Spleen (tissue), 7 donors: ENCODE measurements around the gene CKAP2L.

Source experiments
- CTCF ChIP-seq, 11 experiments: fragments of 200-600 bp in 7 of 11; fragments of 450-650 bp in 4 of 11; sonication (generic) in 4 of 11; IDR thresholded peaks in 8 of 11; conservative IDR thresholded peaks in 3 of 11; 1 replicate in 7 of 11; 2 replicates in 4 of 11; pipeline versions ENCODE4 v1.4.0 to v1.8.0; 2016 to 2021; ENCODE audit warnings: antibody characterized with exemption in 11 of 11, inconsistent platforms in 4 of 11, mild to moderate bottlenecking in 1 of 11
- POLR2AphosphoS5 ChIP-seq, 3 donors: sonication (generic); formaldehyde crosslinking; IDR thresholded peaks; one replicate each; pipeline ENCODE4 v1.5.1; 2017; ENCODE audit warnings: antibody characterized with exemption in 3 of 3
- donor health status: DM: no; HTN: no; CAD: no; lungs with moderate emphysema.
- donor health status: DM: no; HTN: no; CAD: no.
- donor health status: DM: no; HTN: no; CAD: no.

- no peak for TF ChIP-seq CTCF (IDR thresholded peaks at IDR 0.05 in 8 of 11, conservative IDR thresholded peaks at IDR 0.05 in 3 of 11)
- peak in 1 of 3 donors; percentile 77 for TF ChIP-seq POLR2AphosphoS5 (IDR thresholded peaks at IDR 0.05)
Measured at GRCh38 chr2:112811841-112812306, 47.5 kb upstream of the CKAP2L start.
